Measurements from ENCODE around the gene SPTB.
"Not testable (repeated sequence)": the region's sequence is repeated elsewhere in the genome, so short reads cannot be mapped to it uniquely, and the experiment has no call there.

Gene SPTB

GRCh38 chr14:64806202-64806861 lies 73.4 kb downstream of the SPTB start:
- Histone ChIP-seq H3K36me3 (ENCODE audit: low read length) (no peaks in the 10 kb centered on the region), H3K27ac (ENCODE audit: low read depth, low read length) (no peak overlapping the region), H3K4me2 (ENCODE audit: low read depth, low read length, poor library complexity, severe bottlenecking) (no peak overlapping the region), H3F3A (ENCODE audit: insufficient read depth) (no peaks in the 10 kb centered on the region), H3K27me3 (ENCODE audit: low read length) (no peaks in the 10 kb centered on the region), H3K9me3 (ENCODE audit: insufficient read depth, low read length) (no peaks in the 10 kb centered on the region), H4K20me1 (ENCODE audit: low read depth, low read length) (no peaks in the 10 kb centered on the region), H3K4me3 (ENCODE audit: insufficient read depth, low read length, poor library complexity, severe bottlenecking) (no peak overlapping the region), H3K9ac (ENCODE audit: low read length) (no peak overlapping the region), H2AFZ (ENCODE audit: low read depth, low read length, severe bottlenecking) (no peak overlapping the region), H3K9me2 (replicated peaks; ENCODE audit: insufficient read depth, low read length) (no peaks in the 10 kb centered on the region), H3K79me2 (ENCODE audit: insufficient read depth, low read length) (no peaks in the 10 kb centered on the region)
- TF ChIP-seq EZH2phosphoT487 (conservative IDR thresholded peaks at IDR 0.05; ENCODE audit: low read length), result no peak
- TF ChIP-seq, protein P1, sequence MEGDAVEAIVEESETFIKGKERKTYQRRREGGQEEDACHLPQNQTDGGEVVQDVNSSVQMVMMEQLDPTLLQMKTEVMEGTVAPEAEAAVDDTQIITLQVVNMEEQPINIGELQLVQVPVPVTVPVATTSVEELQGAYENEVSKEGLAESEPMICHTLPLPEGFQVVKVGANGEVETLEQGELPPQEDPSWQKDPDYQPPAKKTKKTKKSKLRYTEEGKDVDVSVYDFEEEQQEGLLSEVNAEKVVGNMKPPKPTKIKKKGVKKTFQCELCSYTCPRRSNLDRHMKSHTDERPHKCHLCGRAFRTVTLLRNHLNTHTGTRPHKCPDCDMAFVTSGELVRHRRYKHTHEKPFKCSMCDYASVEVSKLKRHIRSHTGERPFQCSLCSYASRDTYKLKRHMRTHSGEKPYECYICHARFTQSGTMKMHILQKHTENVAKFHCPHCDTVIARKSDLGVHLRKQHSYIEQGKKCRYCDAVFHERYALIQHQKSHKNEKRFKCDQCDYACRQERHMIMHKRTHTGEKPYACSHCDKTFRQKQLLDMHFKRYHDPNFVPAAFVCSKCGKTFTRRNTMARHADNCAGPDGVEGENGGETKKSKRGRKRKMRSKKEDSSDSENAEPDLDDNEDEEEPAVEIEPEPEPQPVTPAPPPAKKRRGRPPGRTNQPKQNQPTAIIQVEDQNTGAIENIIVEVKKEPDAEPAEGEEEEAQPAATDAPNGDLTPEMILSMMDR (IDR thresholded peaks at IDR 0.05; ENCODE audit: insufficient read depth, low read length, poor library complexity, severe bottlenecking), result no peak

DNA sequence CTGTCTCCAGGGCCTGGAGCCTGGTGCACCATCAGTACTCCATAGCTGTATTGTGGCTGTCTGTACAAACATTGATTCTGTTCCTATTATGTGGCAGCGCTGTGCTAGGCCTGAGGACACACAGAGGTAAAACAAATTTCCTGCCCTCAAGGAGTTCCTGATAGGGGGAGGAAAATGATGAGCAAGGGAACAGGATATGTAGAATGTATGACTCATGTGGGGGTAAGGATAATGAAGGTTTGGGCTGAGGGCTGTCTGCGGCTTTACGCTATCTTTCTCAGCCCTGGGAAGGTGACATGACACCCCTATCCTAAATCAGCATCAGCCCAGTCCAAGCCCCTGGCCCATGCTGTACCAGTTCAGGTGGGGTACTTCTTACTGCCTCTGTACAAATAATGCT lies 74.1 kb downstream of the SPTB start:
- H3K27me3 ChIP-seq (ENCODE audit: low read length); H2AFZ ChIP-seq (ENCODE audit: low read depth, low read length, severe bottlenecking); H3K9me3 ChIP-seq (ENCODE audit: insufficient read depth, low read length); H4K20me1 ChIP-seq (ENCODE audit: low read depth, low read length); H3F3A ChIP-seq (ENCODE audit: insufficient read depth); H3K79me2 ChIP-seq (ENCODE audit: insufficient read depth, low read length); H3K4me2 ChIP-seq (ENCODE audit: low read depth, low read length, poor library complexity, severe bottlenecking); H3K4me3 ChIP-seq (ENCODE audit: insufficient read depth, low read length, poor library complexity, severe bottlenecking); H3K36me3 ChIP-seq (ENCODE audit: low read length); H3K27ac ChIP-seq (ENCODE audit: low read depth, low read length); H3K9me2 ChIP-seq (replicated peaks; ENCODE audit: insufficient read depth, low read length); H3K9ac ChIP-seq (ENCODE audit: low read length): not testable (repeated sequence)

- no peak for TF ChIP-seq EZH2phosphoT487 (conservative IDR thresholded peaks at IDR 0.05; ENCODE audit: low read length)
- TF ChIP-seq, protein P1 (IDR thresholded peaks at IDR 0.05; ENCODE audit: insufficient read depth, low read length, poor library complexity, severe bottlenecking), result no peak
- H3K4me2 ChIP-seq (ENCODE audit: low read depth, low read length, poor library complexity, severe bottlenecking), result no peak overlapping the region
- H3F3A ChIP-seq (ENCODE audit: insufficient read depth), result no peaks in the 10 kb centered on the region
- no peak overlapping the region for H3K27ac ChIP-seq (ENCODE audit: low read depth, low read length)
- H3K9me3 ChIP-seq (ENCODE audit: insufficient read depth, low read length), result no peaks in the 10 kb centered on the region
- no peak overlapping the region for H3K9ac ChIP-seq (ENCODE audit: low read length)
- no peaks in the 10 kb centered on the region for H3K36me3 ChIP-seq (ENCODE audit: low read length)
- H3K9me2 ChIP-seq (replicated peaks; ENCODE audit: insufficient read depth, low read length), result no peaks in the 10 kb centered on the region
- no peaks in the 10 kb centered on the region for H3K79me2 ChIP-seq (ENCODE audit: insufficient read depth, low read length)
- H4K20me1 ChIP-seq (ENCODE audit: low read depth, low read length), result no peaks in the 10 kb centered on the region
- H2AFZ ChIP-seq (ENCODE audit: low read depth, low read length, severe bottlenecking), result no peak overlapping the region
- H3K4me3 ChIP-seq (ENCODE audit: insufficient read depth, low read length, poor library complexity, severe bottlenecking), result no peak overlapping the region
- H3K27me3 ChIP-seq (ENCODE audit: low read length), result no peaks in the 10 kb centered on the region
Observed at GRCh38 chr14:64804754-64805260, 74.9 kb downstream of the SPTB start.

- H3K4me2 ChIP-seq (ENCODE audit: low read depth, low read length, poor library complexity, severe bottlenecking), result no peak overlapping the region
- H3K9me2 ChIP-seq (replicated peaks; ENCODE audit: insufficient read depth, low read length), result no peaks in the 10 kb centered on the region
- no peak overlapping the region for H3K27ac ChIP-seq (ENCODE audit: low read depth, low read length)
- H3K9me3 ChIP-seq (ENCODE audit: insufficient read depth, low read length), result no peaks in the 10 kb centered on the region
- H3K4me3 ChIP-seq (ENCODE audit: insufficient read depth, low read length, poor library complexity, severe bottlenecking), result no peak overlapping the region
- H4K20me1 ChIP-seq (ENCODE audit: low read depth, low read length), result no peaks in the 10 kb centered on the region
- no peaks in the 10 kb centered on the region for H3K27me3 ChIP-seq (ENCODE audit: low read length)
- no peak overlapping the region for H2AFZ ChIP-seq (ENCODE audit: low read depth, low read length, severe bottlenecking)
- no peaks in the 10 kb centered on the region for H3K36me3 ChIP-seq (ENCODE audit: low read length)
- no peaks in the 10 kb centered on the region for H3F3A ChIP-seq (ENCODE audit: insufficient read depth)
- no peak for TF ChIP-seq EZH2phosphoT487 (conservative IDR thresholded peaks at IDR 0.05; ENCODE audit: low read length)
- TF ChIP-seq, protein P1 (IDR thresholded peaks at IDR 0.05; ENCODE audit: insufficient read depth, low read length, poor library complexity, severe bottlenecking), result no peak
- H3K79me2 ChIP-seq (ENCODE audit: insufficient read depth, low read length), result no peaks in the 10 kb centered on the region
- H3K9ac ChIP-seq (ENCODE audit: low read length), result no peak overlapping the region
Observed at GRCh38 chr14:64801800-64802199, 77.9 kb downstream of the SPTB start.

Data from SU-DHL-6 (cell line).